Psoas muscle (tissue), 8 donors: Measurements from ENCODE around the gene THSD1. TPM values are rescaled to one million over a fixed set of nuclear protein-coding genes. Genes with fewer than 3 reads are reported as not detected.
"Not testable (repeated sequence)": the region's sequence is repeated elsewhere in the genome, so short reads cannot be mapped to it uniquely, and the experiment has no call there.

Experiments
- ATAC-seq, 4 donors: fragments of 200-7000 bp; cut with Tn5 transposase; one replicate each; pipeline ENCODE4 v1.9.1; 2020; ENCODE audit warnings: moderate library complexity in 3 of 4, mild to moderate bottlenecking in 2 of 4
- DNase-seq, 2 donors: peaks; one replicate each; pipeline ENCODE4 v3.0.0-alpha.2; 2020
- H3K27ac ChIP-seq: fragments of 200-600 bp; one replicate; pipeline ENCODE4 v1.8.0; 2022
- H3K27me3 ChIP-seq, 3 donors: fragments of 200-600 bp in 1 of 3; one replicate each; pipeline versions ENCODE4 v1.6.1 to v1.8.0; 2013 to 2022; ENCODE audit warnings: low read length in 2 of 3, mild to moderate bottlenecking in 2 of 3, moderate library complexity in 1 of 3; ENCODE audit not compliant: insufficient read depth in 3 of 3
- H3K36me3 ChIP-seq, 2 donors: fragments of 200-600 bp in 1 of 2; one replicate each; pipeline versions ENCODE4 v1.6.1 to v1.8.0; 2013 to 2022; ENCODE audit warnings: low read depth in 1 of 2, mild to moderate bottlenecking in 1 of 2, moderate library complexity in 1 of 2; ENCODE audit not compliant: insufficient read depth in 1 of 2
- H3K4me1 ChIP-seq: fragments of 200-600 bp; one replicate; pipeline ENCODE4 v1.8.0; 2022
- H3K4me3 ChIP-seq: fragments of 200-600 bp; one replicate; pipeline ENCODE4 v1.8.0; 2022; ENCODE audit warnings: mild to moderate bottlenecking
- H3K9me3 ChIP-seq: fragments of 200-600 bp; one replicate; pipeline ENCODE4 v1.8.0; 2022
- WGBS, 3 donors: extraction: QIAGEN DNeasy Blood & Tissue Kit; methylation state at CpG; one replicate each; pipeline versions ENCODE4 v1.1.6 to v1.1.7; 2013; 5-methylcytosine and 5-hydroxymethylcytosine counted together
- intact Hi-C, 2 donors: fragments of 100-400 bp; cut with DNase I; formaldehyde crosslinking; loops; one replicate each; pipeline versions ENCODE4 v1.11.0 to v1.14.2; 2022
- polyA plus RNA-seq, 3 donors: library from polyadenylated mRNA; stranded (reverse); fragments of 200-250 nt; gene quantifications; one replicate each; pipeline ENCODE4 v1.2.3, GENCODE V29; 2013
- total RNA-seq, 4 donors: library from RNA; stranded (reverse); fragmentation: NEBNext Ultra II Directional in 2 of 4; extraction: Animal tissue kit (Norgen Biotek cat#: 25700) in 2 of 4; gene quantifications; one replicate each; pipeline versions ENCODE4 v1.2.1 to v1.2.4, GENCODE V29; 2021 to 2023
- TF ChIP-seq, protein P1 (sequence below): fragments of 200-600 bp; IDR thresholded peaks from one replicate; pipeline ENCODE4 v1.8.0; 2022; ENCODE audit warnings: antibody characterized with exemption
- donor health status: healthy with polysubstance abuse.
- donor health status: DM: no; HTN: no; CAD: no; lungs with moderate emphysema.
- donor health status: Bipolar disorder and iron deficiency.
- donor health status: healthy.
- donor health status: DM: yes; HTN: yes; CAD: no.
- donor health status: DM: no; HTN: no; CAD: no.
- donor health status: DM: no; HTN: no; CAD: no.
- donor health status: DM: yes; HTN: yes; CAD: no.

Gene THSD1
- total and polyA plus RNA-seq, 7 donors: 2.0 to 5.6 (median 3.2) TPM

DNA sequence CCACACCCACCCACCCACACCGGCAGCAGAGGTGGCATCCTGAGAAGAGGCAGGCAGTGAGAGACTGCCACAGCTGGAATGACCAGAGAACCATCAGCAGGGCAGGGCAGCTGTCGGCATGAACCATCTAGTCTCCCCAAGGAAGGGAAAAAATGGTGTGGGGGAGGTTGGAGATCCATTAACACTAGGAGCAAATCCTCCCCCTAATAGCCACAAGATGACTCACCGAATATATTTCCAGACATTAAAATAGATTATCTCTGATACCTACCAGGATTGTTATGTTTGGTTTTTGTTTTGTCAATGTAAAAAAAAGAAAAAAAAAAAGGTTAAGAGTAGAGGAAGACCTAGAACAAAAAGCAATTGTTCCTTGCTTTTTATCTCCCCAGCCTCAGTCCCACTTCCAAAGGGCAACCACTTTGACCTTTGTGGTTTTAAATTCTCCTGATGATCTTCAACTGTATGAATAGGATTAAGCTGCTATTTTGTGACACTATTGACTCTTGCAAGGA is 34.2 kb downstream of the THSD1 start:
- intact Hi-C loops: no loop called here
- no peaks in the 10 kb centered on the region for H3K9me3 ChIP-seq
- no peaks in the 10 kb centered on the region for H3K4me1 ChIP-seq
- H3K4me3 ChIP-seq: no peak overlapping the region
- ATAC-seq (no peak), DNase-seq (no peak)
- no peak overlapping the region for H3K27ac ChIP-seq
- no peaks in the 10 kb centered on the region for H3K36me3 ChIP-seq
- TF ChIP-seq, protein P1, sequence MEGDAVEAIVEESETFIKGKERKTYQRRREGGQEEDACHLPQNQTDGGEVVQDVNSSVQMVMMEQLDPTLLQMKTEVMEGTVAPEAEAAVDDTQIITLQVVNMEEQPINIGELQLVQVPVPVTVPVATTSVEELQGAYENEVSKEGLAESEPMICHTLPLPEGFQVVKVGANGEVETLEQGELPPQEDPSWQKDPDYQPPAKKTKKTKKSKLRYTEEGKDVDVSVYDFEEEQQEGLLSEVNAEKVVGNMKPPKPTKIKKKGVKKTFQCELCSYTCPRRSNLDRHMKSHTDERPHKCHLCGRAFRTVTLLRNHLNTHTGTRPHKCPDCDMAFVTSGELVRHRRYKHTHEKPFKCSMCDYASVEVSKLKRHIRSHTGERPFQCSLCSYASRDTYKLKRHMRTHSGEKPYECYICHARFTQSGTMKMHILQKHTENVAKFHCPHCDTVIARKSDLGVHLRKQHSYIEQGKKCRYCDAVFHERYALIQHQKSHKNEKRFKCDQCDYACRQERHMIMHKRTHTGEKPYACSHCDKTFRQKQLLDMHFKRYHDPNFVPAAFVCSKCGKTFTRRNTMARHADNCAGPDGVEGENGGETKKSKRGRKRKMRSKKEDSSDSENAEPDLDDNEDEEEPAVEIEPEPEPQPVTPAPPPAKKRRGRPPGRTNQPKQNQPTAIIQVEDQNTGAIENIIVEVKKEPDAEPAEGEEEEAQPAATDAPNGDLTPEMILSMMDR: no peak
- H3K27me3 ChIP-seq: no peaks in the 10 kb centered on the region
- WGBS, 3 donors: 6 to 11% (median 10%) methylated on average over 3 of the region's 3 CpGs

DNA sequence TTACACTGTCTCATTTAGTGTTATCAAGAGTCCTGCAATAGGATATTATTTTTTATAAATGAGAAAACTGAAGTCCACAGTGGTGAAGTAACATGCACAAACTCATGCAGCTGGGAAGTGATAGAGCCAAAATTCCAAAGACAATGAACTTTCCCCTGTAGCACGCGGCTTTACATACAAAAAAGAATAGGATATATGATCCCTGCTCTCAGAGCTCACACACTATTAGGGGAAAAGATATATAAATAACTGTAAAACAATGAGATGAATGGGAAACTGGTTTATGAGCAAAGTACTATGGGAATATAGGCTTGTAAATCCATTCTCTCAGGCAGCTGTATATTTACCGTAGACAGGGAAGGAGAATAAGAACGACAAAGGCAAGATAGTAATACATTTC is 39.7 kb downstream of the THSD1 start:
- ATAC-seq (no peak), DNase-seq (no peak)
- H3K36me3 ChIP-seq: no peaks in the 10 kb centered on the region
- WGBS, 3 donors: 51 to 57% (median 57%) methylated on average over 4 of the region's 4 CpGs
- H3K9me3 ChIP-seq: no peaks in the 10 kb centered on the region
- H3K27ac ChIP-seq: no peak overlapping the region
- H3K27me3 ChIP-seq: no peaks in the 10 kb centered on the region
- no peak overlapping the region for H3K4me3 ChIP-seq
- TF ChIP-seq, protein P1: no peak
- intact Hi-C loops: no loop called here
- H3K4me1 ChIP-seq: no peaks in the 10 kb centered on the region

DNA sequence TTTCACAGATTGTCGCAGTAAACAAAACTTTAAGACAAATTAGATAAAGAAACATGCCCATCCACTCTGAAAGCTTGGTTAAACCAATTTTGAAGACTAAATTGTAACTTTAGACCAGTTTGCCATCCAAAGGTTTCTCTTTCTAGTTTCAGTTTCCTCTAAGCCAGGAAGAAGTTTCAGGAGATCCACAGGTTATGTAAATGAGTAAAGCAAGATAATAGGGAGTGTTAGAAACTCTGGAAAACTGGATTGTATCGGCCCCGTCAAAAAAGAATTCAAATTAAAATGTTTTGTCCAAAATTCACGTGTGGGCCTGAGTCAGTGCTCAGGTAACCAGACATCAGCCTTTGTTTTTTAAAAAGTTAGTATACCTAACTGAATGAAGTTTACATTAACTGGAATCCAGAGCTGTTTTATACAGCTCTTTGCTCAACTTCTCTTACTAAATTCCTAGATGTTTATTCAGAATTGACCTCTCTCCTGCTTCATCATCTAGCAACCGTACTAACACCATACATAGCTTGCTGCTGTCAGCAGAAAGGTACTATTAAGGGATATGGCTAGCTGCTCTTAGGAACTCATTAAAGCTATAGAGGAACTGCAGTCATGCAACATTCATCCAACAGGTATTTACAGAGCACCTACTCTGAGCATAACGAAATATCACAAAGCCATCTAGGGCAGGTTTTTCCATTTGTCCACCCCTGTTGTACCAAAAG is 43.6 kb downstream of the THSD1 start:
- DNase-seq, H3K4me3 ChIP-seq, H3K27ac ChIP-seq, H3K9me3 ChIP-seq, intact Hi-C loops, H3K36me3 ChIP-seq, H3K27me3 ChIP-seq, ATAC-seq, H3K4me1 ChIP-seq: not testable (repeated sequence)
- WGBS, 3 donors: 93 to 97% (median 93%) methylated on average over 5 of the region's 6 CpGs

DNA sequence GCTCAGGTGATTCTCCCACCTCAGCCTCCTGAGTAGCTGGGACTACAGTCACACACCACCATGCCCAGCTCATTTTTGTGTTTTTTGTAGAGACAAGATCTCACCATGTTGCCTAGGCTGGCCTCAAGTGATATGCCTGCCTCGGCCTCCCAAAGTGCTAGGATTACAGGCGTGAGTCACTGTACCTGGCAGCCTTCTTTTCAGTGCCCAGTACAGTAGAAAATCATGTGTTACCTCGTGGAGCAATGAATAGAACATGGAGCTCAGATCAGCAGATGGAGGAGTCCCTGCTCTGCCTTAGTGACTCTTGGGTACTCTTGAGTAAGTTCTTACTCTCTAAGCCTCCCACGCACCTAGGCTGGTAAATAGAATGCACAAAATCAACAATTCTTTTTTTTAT is 44.7 kb downstream of the THSD1 start:
- DNase-seq (no peak), ATAC-seq (no peak)
- H3K27ac ChIP-seq: no peak overlapping the region
- no peak overlapping the region for H3K4me3 ChIP-seq
- H3K36me3 ChIP-seq: no peaks in the 10 kb centered on the region
- H3K27me3 ChIP-seq: no peaks in the 10 kb centered on the region
- intact Hi-C loops: no loop called here
- H3K9me3 ChIP-seq: no peaks in the 10 kb centered on the region
- H3K4me1 ChIP-seq: no peaks in the 10 kb centered on the region
- 77 to 88% (median 85%) methylated on average over 4 of the region's 4 CpGs for whole genome bisulfite sequencing, 3 donors
- TF ChIP-seq, protein P1: no peak

DNA sequence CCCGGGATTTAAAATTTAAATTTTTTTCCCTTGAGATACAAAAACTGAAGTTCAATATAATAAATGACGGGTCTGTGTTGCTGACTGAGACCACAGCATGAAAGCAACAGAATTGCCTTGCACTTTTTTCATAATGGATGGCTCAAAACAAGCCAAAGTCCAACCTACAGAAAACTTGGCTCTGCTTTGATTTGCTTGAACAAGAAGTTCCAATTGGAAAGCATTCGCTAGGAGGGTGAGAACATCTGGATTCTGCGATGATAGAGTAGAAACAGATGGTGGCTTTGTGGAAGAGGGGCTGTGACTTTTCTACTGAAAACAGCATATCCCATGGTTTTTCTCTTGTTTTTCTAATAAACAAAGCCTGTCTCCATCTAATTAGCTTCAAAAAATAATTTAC is 46.4 kb downstream of the THSD1 start:
- DNase-seq: no peak
- WGBS, 3 donors: 20 to 37% (median 23%) methylated on average over 4 of the region's 4 CpGs
- no peak overlapping the region for H3K27ac ChIP-seq

More for the DNA sequence above, 46.4 kb downstream of the THSD1 start:
- Histone ChIP-seq H3K9me3 (no peaks in the 10 kb centered on the region), H3K4me1 (no peaks in the 10 kb centered on the region), H3K4me3 (no peak overlapping the region), H3K27me3 (no peaks in the 10 kb centered on the region), H3K36me3 (no peaks in the 10 kb centered on the region)
- TF ChIP-seq, protein P1: no peak
- ATAC-seq: no peak
- intact Hi-C loops: no loop called here
